HCT116 (cell line): ENCODE data around the gene SUPT5H. TPM values are rescaled to one million over a fixed set of nuclear protein-coding genes. Genes with fewer than 3 reads are reported as not detected.

Experiments
- ATAC-seq: fragments of 200-7000 bp; cut with Tn5 transposase; 2 replicates; pipeline ENCODE4 v1.9.1; 2020; ENCODE audit warnings: mild to moderate bottlenecking, moderate library complexity
- BruUV-seq: library from RNA; stranded (reverse); fragments of 400-500 nt; replicated peaks from 2 replicates; lab custom pipeline; 2021; lab: Mats Ljungman, UMichigan
- CTCF ChIA-PET: fragments of 300-600 bp; sonication (Branson Sonifier 250); formaldehyde crosslinking; loops from one replicate; lab custom pipeline; 2021; ENCODE audit warnings: antibody characterized with exemption; lab: Charles Lee
- POLR2A ChIA-PET: fragments of 300-600, 350-600 bp; sonication (Branson Sonifier 250); formaldehyde crosslinking; loops from one replicate; lab custom pipeline; 2021; ENCODE audit warnings: antibody characterized with exemption; lab: Charles Lee
- RAD21 ChIA-PET, 2 experiments: fragments of 300-600 bp; sonication (Branson Sonifier 250); formaldehyde crosslinking; loops; one replicate each; lab custom pipeline; 2023; ENCODE audit warnings: low total read pairs in 2 of 2; ENCODE audit not compliant: uncharacterized antibody in 2 of 2, unreplicated experiment in 2 of 2, low non-redundant PET in 1 of 2; lab: Charles Lee
- DNase-seq: peaks from one replicate; pipeline ENCODE4 v3.0.0-alpha.2; 2010; ENCODE audit warnings: low read depth, low spot score
- H2AFZ ChIP-seq: fragments of 200-600 bp; shearing (Covaris generic), sonication (generic); 2 replicates; pipeline ENCODE4 v1.6.1; 2017; ENCODE audit warnings: low read depth, mixed run types, mixed read lengths, antibody characterized with exemption, low read length; ENCODE audit not compliant: poor library complexity, severe bottlenecking
- H3K27ac ChIP-seq: 2 replicates; pipeline ENCODE4 v1.5.1; 2012; ENCODE audit warnings: low read depth, low read length
- H3K27me3 ChIP-seq: fragments of 200-600 bp; sonication (generic); 2 replicates; pipeline ENCODE4 v1.6.1; 2016; ENCODE audit warnings: mixed run types, low read length, mixed read lengths; ENCODE audit not compliant: insufficient read depth
- H3K36me3 ChIP-seq, 2 experiments: fragments of 200-500 bp in 1 of 2; fragments of 200-600 bp in 1 of 2; sonication (Bioruptor generic) in 1 of 2; sonication (generic) in 1 of 2; 2 replicates each; pipeline versions ENCODE4 v1.5.1 to v1.6.1; 2014 to 2016; ENCODE audit warnings: low read length in 2 of 2, inconsistent platforms in 1 of 2, mixed read lengths in 1 of 2, mixed run types in 1 of 2; ENCODE audit not compliant: insufficient read depth in 2 of 2, control insufficient read depth in 1 of 2
- H3K4me1 ChIP-seq, 2 experiments: fragments of 200-600 bp in 1 of 2; sonication (generic) in 1 of 2; 2 replicates each; pipeline versions ENCODE4 v1.5.1 to v1.6.1; 2012 to 2017; ENCODE audit warnings: low read length in 2 of 2, inconsistent platforms in 1 of 2, mild to moderate bottlenecking in 1 of 2, mixed read lengths in 1 of 2, mixed run types in 1 of 2, moderate library complexity in 1 of 2; ENCODE audit not compliant: insufficient read depth in 2 of 2, control insufficient read depth in 1 of 2
- H3K4me2 ChIP-seq: fragments of 200-600 bp; sonication (generic); 2 replicates; pipeline ENCODE4 v1.6.1; 2017; ENCODE audit warnings: mixed run types, low read length, mixed read lengths
- H3K4me3 ChIP-seq, 2 experiments: fragments of 200-600 bp in 1 of 2; sonication (generic) in 1 of 2; replicated peaks in 1 of 2; 2 replicates each; pipeline ENCODE4 v1.5.1; 2011 to 2016; ENCODE audit warnings: low read length in 2 of 2, control low read depth in 1 of 2, low read depth in 1 of 2, mild to moderate bottlenecking in 1 of 2, mixed read lengths in 1 of 2, mixed run types in 1 of 2
- H3K79me2 ChIP-seq: fragments of 200-600 bp; sonication (generic); 2 replicates; pipeline ENCODE4 v1.6.1; 2017; ENCODE audit warnings: mild to moderate bottlenecking, mixed run types, low read length, moderate library complexity, mixed read lengths; ENCODE audit not compliant: insufficient read depth
- H3K9ac ChIP-seq: fragments of 200-600 bp; sonication (generic); 2 replicates; pipeline ENCODE4 v1.6.1; 2016; ENCODE audit warnings: low read length, mixed read lengths
- H3K9me2 ChIP-seq: fragments of 200-600 bp; sonication (generic), shearing (Covaris generic); 2 replicates; pipeline ENCODE4 v1.6.1; 2017; ENCODE audit warnings: mixed run types, mild to moderate bottlenecking, moderate library complexity; ENCODE audit not compliant: insufficient read depth
- H3K9me3 ChIP-seq, 2 experiments: fragments of 200-500 bp in 1 of 2; fragments of 200-600 bp in 1 of 2; sonication (Bioruptor generic) in 1 of 2; sonication (generic) in 1 of 2; 2 replicates each; pipeline ENCODE4 v1.6.1; 2014 to 2017; ENCODE audit warnings: low read length in 2 of 2, mixed read lengths in 2 of 2, inconsistent platforms in 1 of 2, low read depth in 1 of 2, mild to moderate bottlenecking in 1 of 2, mixed run types in 1 of 2, moderate library complexity in 1 of 2; ENCODE audit not compliant: control insufficient read depth in 1 of 2, insufficient read depth in 1 of 2
- H4K20me1 ChIP-seq: fragments of 200-600 bp; sonication (generic), shearing (Covaris generic); 2 replicates; pipeline ENCODE4 v1.6.1; 2017; ENCODE audit warnings: mixed run types, mild to moderate bottlenecking, moderate library complexity; ENCODE audit not compliant: insufficient read depth
- CTCF ChIP-seq, 3 experiments: fragments of 200-600 bp in 1 of 3; sonication (generic) in 1 of 3; IDR thresholded peaks in 2 of 3; conservative IDR thresholded peaks in 1 of 3; 2 replicates each; pipeline ENCODE4 v1.5.1; 2012 to 2017; ENCODE audit warnings: low read depth in 2 of 3, low read length in 2 of 3, antibody characterized with exemption in 1 of 3, borderline replicate concordance in 1 of 3, control low read depth in 1 of 3, mild to moderate bottlenecking in 1 of 3, mixed read lengths in 1 of 3, mixed run types in 1 of 3, moderate library complexity in 1 of 3; ENCODE audit not compliant: insufficient read depth in 1 of 3
- EZH2phosphoT487 ChIP-seq: fragments of 200-600 bp; IDR thresholded peaks from 2 replicates; pipeline ENCODE4 v1.6.1; 2018; ENCODE audit warnings: antibody characterized with exemption, borderline replicate concordance
- FOSL1 ChIP-seq: IDR thresholded peaks from 2 replicates; pipeline ENCODE4 v1.6.1; 2012; ENCODE audit warnings: low read depth
- POLR2AphosphoS5 ChIP-seq: IDR thresholded peaks from 2 replicates; pipeline ENCODE4 v1.6.1; 2011; ENCODE audit warnings: mild to moderate bottlenecking, low read depth, low read length, moderate library complexity
- ZNF274 ChIP-seq: fragments of 200-500 bp; sonication (Bioruptor generic); IDR thresholded peaks from 2 replicates; pipeline ENCODE4 v1.6.1; 2014; ENCODE audit warnings: mild to moderate bottlenecking, low read depth, low read length, inconsistent platforms
- intact Hi-C: fragments of 100-400 bp; cut with micrococcal nuclease; formaldehyde crosslinking; loops from 2 replicates; pipeline ENCODE4 v1.10.0; 2022
- total RNA-seq: library from RNA; stranded (reverse); gene quantifications from one replicate; pipeline ENCODE4 v1.2.1, GENCODE V29; 2021; ENCODE audit not compliant: unreplicated experiment

SUPT5H gene
- total RNA-seq, 1 experiment from 2014 or later = 120 TPM

GRCh38 chr19:39445196-39446111, at the start of gene SUPT5H (continued):
- TF ChIP-seq CTCF (IDR thresholded peaks at IDR 0.05 in 2 of 3, conservative IDR thresholded peaks at IDR 0.05 in 1 of 3; ENCODE audit: borderline replicate concordance in 1 of 3, insufficient read depth in 1 of 3, low read depth in 2 of 3, low read length in 2 of 3) (no peak), EZH2phosphoT487 (no peak), FOSL1 (no peak), ZNF274 (no peak)

GRCh38 chr19:39397360-39398296, 47.8 kb upstream of the SUPT5H start:
- Histone ChIP-seq H3K27ac (peak overlapping the region; percentile 91), H4K20me1 (no peaks in the 10 kb centered on the region), H2AFZ (no peak overlapping the region), H3K9me3 (no peaks in the 10 kb centered on the region), H3K4me1 (peaks cover 36 to 58% of the 10 kb centered on the region in 2 experiments), H3K9me2 (no peaks in the 10 kb centered on the region), H3K27me3 (no peaks in the 10 kb centered on the region), H3K79me2 (peaks cover 8% of the 10 kb centered on the region), H3K36me3 (peaks cover 4 to 7% of the 10 kb centered on the region in 2 experiments; a peak in 2 of 4 replicates), H3K4me3 (peak overlapping the region in 1 of 2 experiments; percentile 3; a peak in 2 of 4 replicates), H3K4me2 (peak overlapping the region; percentile 77), H3K9ac (peak overlapping the region; percentile 73)
- ATAC-seq (peak; percentile 74), DNase-seq (peak; percentile 72)
- POLR2A ChIA-PET = interaction anchor here (1.0 to 3.5 kb wide), 5 partner anchors 10 to 43 kb away, joined by 5 to 57 read pairs (median 35); partner anchors contain the start of genes PLEKHG2, RPS16 and ZFP36
- CTCF ChIA-PET = interaction anchor here (0.5 to 3.0 kb wide), 13 partner anchors 9 to 277 kb away, joined by 3 to 51 read pairs (median 5); partner anchors contain the start of genes EID2B, PLEKHG2 and ZFP36
- RAD21 ChIA-PET = interaction anchor here (0.9 to 3.2 kb wide), 4 partner anchors 9 to 14 kb away, joined by 3 to 21 read pairs (median 9); partner anchors contain the start of genes PLEKHG2 (in 2 of the 2) and ZFP36 (in 1 of the 2)
- TF ChIP-seq ZNF274 (no peak), CTCF (IDR thresholded peaks at IDR 0.05 in 2 of 3, conservative IDR thresholded peaks at IDR 0.05 in 1 of 3; ENCODE audit: borderline replicate concordance in 1 of 3, insufficient read depth in 1 of 3, low read depth in 2 of 3, low read length in 2 of 3) (peak in 2 of 3 experiments; percentile 91 to 98; a peak in 4 of 6 replicates), EZH2phosphoT487 (no peak), POLR2AphosphoS5 (peak; percentile 72)
- intact Hi-C loops = loop anchor here (1.0 kb wide), 1 partner anchor 14 kb away; no protein-coding TSS in a partner anchor
- no TSS peak for BruUV-seq
